Stimulated activated CD4-positive, alpha-beta T cell treated with anti-CD3 and anti-CD28 coated beads, TNF-alpha, amount 100 ng/mL, for 48 hours (primary cell): Measurements from ENCODE around the gene PRICKLE2.

Experiments
- DNase-seq, 3 donors: peaks; one replicate each; pipeline ENCODE4 v3.0.0-alpha.2; 2020; ENCODE audit warnings: low read depth in 3 of 3

The PRICKLE2 gene

DNA sequence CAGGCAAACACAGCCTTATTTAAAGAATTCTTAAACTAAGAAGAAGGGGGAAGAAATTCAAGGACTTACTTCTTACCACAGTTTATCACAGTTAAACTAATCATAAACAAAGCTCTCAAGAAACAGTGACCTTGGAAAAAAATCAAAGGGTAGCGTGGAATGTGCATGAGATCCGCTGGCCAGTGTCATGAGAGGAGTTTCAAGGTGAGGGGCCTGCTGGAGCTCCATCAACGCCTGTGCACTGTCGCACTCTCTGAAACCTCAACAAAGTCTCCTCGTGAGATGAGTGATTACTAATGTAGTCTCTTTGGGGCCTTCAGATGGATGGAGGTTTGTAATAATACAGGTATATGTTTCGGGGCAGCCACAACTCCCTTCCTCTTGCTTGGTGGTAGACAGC, 28.4 kb upstream of the PRICKLE2 start:
- DNase-seq: no peak

DNA sequence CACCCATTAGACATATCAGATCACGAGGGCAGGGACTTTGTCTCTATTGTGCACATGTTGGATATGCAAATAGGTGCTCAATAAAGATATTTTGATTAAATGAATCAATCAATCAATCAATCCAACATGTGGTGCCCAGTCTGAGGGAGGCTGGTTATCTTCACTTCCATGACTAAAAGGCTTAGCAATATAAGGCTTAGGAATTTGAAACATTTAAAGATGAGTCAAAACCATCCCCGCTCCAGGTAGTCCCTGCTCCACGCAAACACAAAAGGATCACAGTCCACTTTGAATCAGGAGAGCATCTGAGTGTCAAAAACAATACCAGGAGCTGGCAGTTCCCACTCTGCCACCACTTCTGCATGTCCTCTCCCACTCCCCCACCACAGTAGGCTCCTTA, 25.8 kb upstream of the PRICKLE2 start:
- DNase-seq: no peak

DNA sequence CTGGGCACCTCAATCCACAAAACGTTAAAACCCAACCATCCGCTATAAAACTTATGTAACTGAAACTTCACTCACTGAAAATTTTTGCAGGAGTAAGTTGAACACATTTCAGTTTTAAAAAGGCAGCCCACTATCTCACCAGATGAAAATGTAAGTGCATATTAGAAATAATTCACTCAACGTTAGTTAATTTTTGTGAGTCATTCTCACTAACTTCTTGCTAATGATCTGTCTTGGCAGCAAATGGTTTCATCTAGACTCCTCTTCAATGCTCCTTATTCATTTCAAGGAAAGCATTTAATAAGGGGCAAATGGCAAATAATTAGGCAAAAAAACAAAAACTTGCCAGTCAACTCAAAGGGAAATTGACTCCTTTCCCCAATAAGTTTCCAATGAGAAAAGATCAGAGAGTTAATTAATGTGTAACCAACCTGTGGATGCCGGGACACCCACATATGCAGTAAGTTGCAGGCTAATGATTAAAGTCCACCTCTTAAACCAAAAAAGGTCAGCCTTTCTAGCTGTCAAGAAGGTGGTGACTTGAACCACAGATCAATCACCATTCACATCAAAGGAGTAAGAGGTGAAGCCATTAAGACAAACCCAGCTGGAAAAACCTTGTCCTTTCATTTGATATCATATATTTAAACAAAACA, 22.9 kb upstream of the PRICKLE2 start:
- no peak for DNase-seq

DNA sequence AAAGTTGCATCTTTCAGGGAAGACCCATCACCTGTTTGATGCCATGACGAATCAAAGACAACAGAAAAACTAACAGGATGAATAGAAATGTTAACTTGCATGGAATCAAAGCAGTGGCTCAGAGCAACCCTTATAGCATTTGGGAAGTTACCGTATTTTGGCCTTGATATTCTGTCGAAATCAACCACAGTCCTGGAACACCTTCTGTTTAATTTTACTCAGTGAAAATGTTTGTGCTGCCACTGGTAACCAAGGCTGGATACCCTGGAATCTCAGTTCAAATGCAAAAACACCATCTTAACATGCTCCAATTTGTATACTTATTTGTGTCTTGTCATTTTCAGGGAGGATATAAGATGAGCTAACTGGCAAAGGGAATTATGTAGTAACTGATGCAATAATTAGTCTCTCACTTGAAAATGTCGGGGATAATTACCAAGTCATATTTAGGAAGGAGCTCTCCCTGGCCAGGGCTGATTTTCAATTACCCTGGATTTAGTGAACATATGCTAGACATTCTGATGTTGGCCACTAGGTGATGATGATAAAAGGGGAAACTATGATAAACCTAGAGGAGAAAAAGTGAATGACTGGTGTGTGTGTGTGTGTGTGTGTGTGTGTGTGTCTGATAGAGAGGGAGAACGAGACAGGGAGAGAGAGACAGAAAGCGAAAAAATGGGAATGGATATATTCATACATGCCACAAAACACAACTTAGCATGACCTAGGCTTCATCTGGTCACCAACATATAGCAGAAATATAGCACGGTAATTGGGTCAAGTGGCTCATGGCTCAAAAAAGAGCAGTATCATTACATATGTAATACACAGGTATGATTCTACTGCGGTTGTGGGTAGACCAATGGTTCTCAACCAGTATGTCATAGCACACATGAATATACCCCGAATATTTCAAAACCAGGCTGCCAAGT, 19.0 kb upstream of the PRICKLE2 start:
- DNase-seq: no peak

DNA sequence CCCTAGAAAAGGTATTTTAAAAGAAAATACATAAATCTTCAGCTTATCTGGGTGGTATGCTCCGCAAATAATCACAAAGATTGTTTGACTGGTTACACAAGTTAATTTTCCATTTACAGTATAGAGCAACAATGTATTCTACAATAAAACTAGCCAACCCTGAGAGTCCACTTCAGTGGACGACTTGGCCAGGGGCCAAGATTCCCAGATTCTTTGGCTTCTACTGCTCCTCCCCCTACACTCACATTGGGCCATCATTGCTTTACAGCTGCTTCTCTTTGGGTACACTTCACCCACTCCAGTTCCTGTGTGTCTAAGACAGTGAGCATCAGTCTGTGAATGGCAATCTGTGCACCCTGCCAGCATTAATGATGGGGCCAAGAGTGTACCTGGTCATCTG, 17.2 kb upstream of the PRICKLE2 start:
- DNase-seq: no peak

DNA sequence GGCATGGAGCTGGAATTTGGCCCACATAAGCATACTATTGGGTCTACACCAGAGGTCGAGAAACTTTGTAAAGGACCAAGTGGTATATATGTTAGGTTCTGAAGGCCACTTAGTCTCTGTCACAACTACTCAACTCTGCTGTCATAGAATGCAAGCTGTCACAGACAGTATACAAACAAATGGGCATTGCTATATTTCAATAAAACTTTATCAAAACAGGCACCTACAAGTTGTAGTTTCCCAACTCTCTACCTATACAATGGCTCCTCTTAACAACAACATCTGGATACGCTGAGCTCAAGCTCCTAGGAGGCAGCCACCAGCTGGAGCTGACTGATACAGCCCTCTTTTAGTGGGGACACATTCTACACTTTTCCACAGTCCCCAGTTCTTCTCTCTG, 15.7 kb upstream of the PRICKLE2 start:
- no peak for DNase-seq

DNA sequence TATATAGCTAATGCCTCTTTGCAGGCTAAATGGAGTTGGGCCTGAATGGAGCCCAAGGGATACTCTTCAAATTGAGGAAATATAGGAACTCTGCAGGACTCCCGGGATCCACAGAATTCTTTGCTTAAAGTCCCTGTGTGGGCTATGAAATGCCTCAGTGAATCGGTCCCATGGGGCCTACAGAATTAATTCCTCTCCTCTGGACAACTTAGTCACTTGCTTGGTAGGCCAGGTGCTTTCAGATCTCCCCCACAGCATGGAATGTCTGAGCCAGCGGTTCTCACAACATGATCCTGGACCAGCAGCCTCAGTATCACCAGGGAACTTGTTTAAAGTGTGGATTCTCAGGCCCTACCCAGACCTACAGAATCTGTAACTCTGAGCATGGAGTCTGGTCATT, 15.1 kb upstream of the PRICKLE2 start:
- DNase-seq: no peak

DNA sequence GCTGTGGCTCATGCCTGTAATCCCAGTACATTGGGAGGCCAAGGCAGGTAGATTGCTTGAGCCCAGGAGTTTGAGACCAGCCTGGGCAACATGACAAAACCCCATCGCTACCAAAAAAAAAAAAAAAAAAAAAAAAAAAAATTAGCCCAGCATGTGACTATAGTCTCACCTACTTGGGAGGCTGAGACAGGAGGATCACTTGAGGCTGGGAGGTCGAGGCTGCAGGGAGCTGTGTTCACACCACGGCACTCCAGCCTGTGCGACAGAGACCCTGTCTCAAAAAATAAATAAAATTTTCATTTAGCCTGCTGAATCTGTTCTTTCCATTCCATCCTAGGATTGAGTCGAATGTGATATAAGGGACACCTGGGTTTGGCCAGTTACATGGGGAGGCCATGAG, 14.6 kb upstream of the PRICKLE2 start:
- DNase-seq: no peak

DNA sequence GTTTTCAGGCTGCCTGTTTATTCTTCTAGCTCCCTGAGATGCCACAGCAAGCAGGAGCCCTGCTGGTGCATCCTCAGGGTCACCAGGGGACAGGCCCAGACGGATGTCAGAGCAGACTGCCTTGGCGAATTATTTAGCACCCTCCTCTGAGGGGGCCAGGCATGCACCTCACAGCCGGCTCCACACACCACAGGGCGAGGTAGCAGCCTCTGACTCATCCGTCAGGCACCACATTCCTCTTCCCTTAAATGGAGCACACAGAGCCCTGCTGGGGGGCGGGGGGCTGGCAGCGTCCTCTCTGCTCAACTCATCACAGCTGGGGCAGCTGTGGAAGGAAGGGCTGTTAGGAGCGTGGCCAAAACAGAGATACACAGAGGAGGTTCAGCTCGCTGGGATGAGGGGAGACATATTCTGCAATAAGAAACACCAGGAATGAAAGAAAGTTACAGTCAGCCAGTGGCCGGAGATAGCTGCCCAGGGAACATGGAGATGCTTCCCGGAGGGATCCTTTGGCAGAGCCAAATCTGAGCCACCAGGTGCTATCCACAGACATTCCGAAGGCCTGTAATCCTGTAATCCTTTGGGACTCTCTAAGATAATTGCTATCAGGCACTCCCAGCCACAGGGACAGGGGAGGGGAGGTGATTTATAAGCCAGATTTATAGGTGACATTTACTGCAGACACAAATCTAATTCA, 13.9 kb upstream of the PRICKLE2 start:
- DNase-seq: no peak

DNA sequence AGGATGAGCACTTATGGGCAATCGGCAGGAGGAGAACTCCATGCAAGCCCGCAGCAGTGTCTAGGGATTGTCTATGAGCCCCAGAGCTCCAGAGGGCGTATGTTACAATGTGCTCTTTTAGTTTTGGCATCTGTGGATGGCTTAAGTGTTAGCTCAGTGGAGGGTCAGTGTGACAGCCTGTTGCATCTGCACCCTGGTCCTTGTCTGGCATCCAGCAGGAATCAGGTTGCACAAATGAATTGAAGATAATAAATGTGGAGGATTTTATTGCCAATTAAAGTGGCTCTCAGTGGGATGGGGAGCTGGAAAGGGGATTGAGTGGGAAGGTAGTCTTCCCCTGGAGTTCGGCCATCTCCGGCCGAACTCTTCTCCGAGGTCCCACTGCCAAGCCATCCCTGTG, 11.8 kb upstream of the PRICKLE2 start:
- DNase-seq: no peak

DNA sequence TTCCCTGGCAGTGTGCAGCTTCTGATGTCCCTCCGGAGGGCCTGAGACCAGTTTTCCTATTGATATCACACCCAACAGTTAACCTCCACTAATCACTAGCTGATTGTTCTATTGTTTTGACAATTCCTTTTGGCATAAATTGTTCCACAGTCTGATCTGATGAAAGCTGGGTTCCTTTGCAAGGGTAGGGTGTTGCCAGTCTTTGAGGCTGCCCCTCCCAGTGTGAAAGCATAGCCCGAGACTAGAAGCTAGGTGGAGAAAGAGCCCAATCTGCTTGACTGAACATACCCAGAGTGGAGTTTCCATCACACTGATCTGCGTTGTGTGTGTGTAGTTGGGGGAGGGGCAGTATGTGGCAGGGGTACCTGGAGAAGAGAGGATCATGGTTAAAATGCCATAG, 10.3 kb upstream of the PRICKLE2 start:
- DNase-seq: no peak

DNA sequence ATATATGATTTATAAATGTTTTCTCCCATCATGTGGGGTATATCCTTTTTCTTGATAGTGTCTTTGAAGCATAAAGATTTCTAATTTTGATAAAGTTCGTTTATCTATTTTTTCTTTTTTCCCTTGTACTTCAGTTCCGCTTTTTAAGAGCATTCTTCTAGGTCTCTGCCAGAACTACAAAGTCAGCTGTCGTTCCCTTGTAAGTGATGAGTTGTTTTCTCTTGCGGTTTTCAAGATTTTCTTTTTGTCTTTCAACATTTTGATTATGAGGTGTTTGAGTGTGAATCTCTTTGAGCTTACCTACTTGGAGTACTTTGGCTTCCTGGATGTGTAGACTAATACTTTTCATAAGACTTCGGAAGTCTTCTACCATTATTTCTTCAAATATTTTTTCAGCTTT, 9.3 kb upstream of the PRICKLE2 start:
- no peak for DNase-seq

DNA sequence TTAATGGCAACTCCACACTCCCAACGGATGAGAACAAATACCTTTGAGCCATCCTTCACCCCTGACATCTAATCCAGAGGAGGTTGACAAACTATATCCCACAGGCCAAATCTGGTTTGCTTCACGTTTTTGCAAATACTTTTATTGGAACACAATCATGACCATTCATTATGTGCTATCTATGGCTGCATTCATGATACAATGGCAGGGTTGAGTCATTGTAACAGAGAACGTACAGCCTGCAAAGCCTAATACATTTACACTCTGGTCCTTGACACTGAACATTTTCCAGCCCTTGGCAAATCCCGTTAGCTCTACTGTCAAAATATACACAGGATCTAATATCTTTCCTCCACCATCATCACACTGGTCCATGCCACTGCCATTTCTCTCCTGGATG, 7.6 kb upstream of the PRICKLE2 start:
- no peak for DNase-seq

DNA sequence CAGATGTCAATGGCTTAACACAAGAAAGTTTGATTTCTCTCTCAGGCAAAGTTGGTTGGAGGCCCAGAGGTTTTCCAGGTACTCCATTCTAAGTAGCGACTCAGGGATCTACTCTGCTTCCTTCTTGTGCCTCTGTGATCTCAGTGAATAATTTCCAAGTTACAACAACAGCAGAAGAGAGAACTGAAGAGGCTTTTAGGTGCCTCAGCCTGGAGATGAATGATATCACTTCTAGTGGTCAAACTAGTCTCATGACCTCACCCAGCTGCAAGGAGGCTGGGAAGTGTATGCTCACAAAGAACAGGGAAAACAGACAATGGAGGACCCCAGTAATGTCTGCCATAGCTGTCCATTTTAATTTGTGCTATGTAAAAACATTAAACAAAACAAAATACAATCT, 4.6 kb upstream of the PRICKLE2 start:
- no peak for DNase-seq

DNA sequence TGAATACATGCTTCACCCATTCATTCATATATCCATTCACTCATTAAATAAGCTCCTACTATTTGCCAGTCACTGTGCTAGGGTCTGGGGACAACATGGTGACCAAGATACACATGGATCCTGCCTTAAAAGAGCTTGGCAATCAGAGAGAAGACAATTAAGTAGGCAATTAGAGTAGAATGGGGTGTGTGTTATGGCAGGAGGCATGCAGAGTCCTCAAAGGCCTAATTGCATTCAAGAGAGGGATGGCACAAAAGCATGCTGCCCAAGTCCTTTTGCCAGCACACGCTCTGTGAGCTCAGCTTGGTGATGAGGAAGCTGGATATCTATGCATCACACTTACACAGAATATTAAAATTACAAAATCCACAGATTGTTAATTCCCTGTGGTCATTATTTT, 2.8 kb upstream of the PRICKLE2 start:
- no peak for DNase-seq

DNA sequence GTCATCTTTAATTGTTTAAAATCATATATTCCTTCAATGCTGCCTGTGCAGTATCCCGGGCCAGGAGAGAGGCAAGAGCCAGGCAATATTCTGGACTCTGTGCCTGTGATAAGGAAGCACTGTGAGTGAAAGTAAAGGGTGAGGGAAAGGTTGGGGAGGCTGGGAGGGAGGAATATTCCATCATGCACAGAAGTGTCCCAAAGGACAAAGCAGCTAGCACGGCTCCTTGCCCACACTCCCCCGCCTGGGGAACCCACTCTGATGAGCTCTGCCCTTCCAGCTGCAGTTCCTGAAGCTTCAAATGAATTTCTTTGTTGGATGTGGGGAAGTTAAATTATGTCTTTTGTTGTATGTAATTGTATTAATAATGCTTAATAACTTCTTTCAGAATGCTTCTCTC, 1.5 kb upstream of the PRICKLE2 start:
- no peak for DNase-seq

DNA sequence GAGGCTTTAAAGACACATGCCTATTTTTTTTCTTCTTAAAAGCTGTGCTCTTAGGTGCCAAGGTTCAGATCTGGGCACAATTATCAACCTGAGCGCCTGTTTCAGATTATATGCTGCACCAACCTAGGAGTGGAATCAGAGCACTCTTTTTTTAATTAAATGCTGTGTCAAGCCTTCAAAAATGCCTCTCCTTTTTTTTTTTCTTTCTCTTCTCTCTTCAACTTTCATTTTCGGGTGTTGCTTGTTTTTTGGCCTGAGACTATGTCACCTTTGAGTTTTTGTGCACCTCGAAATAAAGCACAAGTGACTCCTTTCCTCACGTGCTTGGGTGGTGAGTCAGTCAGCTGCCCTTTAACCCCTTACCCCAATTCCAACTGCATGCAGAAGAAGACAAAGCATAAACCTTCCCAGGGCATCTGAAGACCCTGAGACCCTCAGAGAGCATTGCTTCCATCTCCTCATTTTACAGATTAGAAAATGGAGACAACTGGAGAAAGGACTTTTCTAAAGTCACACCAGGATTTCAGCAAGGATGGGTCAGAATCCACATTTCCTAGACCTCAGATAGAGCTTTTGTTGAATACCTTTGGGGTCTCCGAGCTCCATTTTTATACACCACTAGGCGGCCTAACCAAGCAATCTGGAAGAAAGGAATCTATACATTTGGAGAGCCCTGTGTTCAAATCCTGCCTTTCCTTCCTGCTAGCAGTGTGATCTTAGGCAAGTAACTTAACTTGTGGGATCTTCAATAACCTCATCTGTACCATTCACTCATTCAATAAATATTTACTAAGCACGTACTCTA, 631 bp upstream of the PRICKLE2 start:
- no peak for DNase-seq

DNA sequence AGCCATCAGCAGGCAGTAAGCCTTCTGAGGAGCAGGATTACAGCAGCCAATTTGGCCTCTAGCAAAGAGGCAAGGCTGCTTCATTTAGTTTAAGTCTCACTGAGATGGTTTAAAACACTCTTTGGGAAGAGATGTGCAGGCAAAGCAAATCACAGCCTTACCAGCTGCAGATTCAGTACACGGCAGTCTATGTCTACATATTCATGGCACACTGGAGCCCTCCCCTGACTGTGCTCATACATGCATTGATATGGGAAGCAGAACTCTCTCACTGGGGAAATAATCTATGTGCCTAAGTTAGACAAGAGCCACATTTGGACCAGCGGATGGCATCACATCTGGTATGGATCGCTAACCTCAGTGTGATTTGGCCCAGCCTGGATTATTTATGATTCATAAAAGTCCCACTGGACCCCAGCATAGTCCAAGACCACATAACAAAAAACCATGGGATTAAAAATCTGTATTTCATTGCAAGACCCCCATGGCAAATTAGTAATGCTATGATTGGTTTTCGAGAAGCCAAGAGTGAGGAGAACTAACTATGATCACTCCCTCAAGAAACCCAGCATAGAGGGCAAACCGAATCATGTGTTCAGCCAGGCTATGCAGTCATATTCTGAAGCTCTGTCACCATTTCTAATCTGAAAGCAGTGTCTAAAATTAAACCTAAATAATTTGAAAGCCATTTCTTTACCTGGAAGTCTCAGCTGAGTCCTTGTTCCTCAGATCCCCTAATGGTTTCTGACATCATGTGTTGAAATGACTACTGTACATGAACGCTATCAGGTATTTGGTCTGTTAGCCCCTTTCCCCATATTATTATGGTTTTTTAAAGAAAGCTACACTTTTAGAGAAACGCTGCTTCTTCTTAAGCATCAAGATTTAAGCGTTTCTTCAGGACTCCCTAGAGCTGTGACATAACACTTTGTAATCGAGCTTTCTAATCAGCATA, 1.2 kb downstream of the PRICKLE2 start:
- DNase-seq: no peak

DNA sequence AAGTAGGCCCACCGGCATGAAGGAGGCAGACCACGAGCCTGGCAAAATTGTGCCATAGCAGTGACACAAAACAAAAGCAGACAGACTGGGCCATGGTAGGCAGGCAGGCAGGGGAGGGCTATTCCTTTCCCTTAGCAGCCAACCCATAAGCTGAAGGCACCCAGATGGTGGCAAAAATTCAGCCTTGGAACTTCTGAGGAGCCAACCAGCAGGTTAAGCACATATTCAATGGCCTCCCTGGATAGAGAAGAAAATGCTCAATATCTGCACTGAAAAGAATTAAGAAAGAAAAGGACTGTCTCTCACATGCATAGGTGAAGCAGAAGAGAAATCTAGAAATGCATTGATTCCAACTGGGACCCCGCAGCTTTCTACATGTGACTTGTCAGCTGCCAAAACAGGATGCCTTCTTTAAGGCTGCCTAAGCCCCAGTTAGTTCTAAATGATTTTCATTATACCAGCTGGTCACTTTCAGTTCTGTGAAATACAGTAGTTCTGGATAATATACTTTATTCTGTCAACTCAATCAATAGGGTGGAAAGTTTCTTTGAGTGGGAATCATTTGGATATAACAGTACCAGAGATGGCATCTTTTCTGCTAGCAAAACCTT, 2.7 kb downstream of the PRICKLE2 start:
- no peak for DNase-seq

DNA sequence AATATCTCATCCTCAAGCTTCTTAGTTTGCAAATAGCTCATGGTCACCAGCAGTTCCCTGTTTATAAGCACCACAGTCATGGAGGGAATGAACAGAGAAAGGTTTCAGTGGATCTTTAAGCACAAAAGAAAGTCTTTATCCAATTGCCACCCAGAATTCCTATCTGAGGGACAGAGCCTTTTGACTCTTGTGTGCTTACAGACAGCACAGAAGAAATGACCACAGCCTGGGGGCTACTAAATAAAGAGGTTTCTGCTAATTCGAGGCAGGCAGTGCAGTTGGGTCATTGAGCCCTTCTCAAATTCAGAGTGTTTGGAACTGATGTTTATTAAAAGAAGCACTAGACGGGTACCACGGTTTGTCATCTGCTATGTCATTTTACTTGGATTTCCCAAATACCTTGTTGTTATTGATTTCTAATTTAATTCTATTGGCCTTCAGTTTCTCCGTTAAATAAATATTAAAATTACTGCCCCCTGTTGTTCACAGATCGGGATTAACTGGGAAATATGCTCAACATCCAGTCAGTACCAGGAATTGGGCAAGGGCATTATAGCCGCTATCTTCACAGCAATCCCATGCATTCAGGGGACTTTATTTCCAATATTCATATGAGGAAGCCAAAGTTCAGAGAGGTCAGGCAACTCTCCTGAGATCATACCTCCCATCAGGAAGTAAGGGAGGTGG, 3.6 kb downstream of the PRICKLE2 start:
- no peak for DNase-seq
